ENCODE measurements around the gene RBCK1. TPM values are rescaled to one million over a fixed set of nuclear protein-coding genes. Genes with fewer than 3 reads are reported as not detected.
"Not testable (repeated sequence)": the region's sequence is repeated elsewhere in the genome, so short reads cannot be mapped to it uniquely, and the experiment has no call there.

The RBCK1 gene
- total RNA-seq, 4 donors from 2014 or later: 49.9 to 88.1 (median 52.9) TPM

GRCh38 chr20:472137-472846 lies 64.2 kb downstream of the RBCK1 start:
- no peak for ATAC-seq (ENCODE audit: low FRiP score)
- TF ChIP-seq, protein P1, sequence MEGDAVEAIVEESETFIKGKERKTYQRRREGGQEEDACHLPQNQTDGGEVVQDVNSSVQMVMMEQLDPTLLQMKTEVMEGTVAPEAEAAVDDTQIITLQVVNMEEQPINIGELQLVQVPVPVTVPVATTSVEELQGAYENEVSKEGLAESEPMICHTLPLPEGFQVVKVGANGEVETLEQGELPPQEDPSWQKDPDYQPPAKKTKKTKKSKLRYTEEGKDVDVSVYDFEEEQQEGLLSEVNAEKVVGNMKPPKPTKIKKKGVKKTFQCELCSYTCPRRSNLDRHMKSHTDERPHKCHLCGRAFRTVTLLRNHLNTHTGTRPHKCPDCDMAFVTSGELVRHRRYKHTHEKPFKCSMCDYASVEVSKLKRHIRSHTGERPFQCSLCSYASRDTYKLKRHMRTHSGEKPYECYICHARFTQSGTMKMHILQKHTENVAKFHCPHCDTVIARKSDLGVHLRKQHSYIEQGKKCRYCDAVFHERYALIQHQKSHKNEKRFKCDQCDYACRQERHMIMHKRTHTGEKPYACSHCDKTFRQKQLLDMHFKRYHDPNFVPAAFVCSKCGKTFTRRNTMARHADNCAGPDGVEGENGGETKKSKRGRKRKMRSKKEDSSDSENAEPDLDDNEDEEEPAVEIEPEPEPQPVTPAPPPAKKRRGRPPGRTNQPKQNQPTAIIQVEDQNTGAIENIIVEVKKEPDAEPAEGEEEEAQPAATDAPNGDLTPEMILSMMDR (IDR thresholded peaks at IDR 0.05): no peak
- DNase-seq (ENCODE audit: low spot score): no peak

GRCh38 chr20:472889-473292 lies 64.8 kb downstream of the RBCK1 start:
- DNase-seq (ENCODE audit: low spot score): no peak
- TF ChIP-seq, protein P1 (IDR thresholded peaks at IDR 0.05): no peak
- ATAC-seq (ENCODE audit: low FRiP score): no peak

- TF ChIP-seq, protein P1 (IDR thresholded peaks at IDR 0.05): no peak
- ATAC-seq (ENCODE audit: low FRiP score) (no peak), DNase-seq (ENCODE audit: low spot score) (no peak)
Measured at GRCh38 chr20:474581-474980, 66.5 kb downstream of the RBCK1 start.

- DNase-seq (ENCODE audit: low spot score): no peak
- TF ChIP-seq, protein P1 (IDR thresholded peaks at IDR 0.05): no peak
- no peak for ATAC-seq (ENCODE audit: low FRiP score)
Measured at GRCh38 chr20:475463-476357, 67.6 kb downstream of the RBCK1 start.

GRCh38 chr20:476561-477249 lies 68.6 kb downstream of the RBCK1 start:
- not testable (repeated sequence) for ATAC-seq (ENCODE audit: low FRiP score); DNase-seq (ENCODE audit: low spot score)

GRCh38 chr20:478010-478948 lies 70.2 kb downstream of the RBCK1 start:
- TF ChIP-seq, protein P1 (IDR thresholded peaks at IDR 0.05): no peak
- DNase-seq (ENCODE audit: low spot score) (no peak), ATAC-seq (ENCODE audit: low FRiP score) (no peak)

Data from omental fat pad (tissue), 4 donors.